Left hindlimb (tissue), 1 donor: ENCODE data around the gene ADH1B.
"Not testable (repeated sequence)": the region's sequence is repeated elsewhere in the genome, so short reads cannot be mapped to it uniquely, and the experiment has no call there.

Experiments
- DNase-seq: peaks from one replicate; pipeline ENCODE4 v3.0.0-alpha.2; 2018

The ADH1B gene

DNA sequence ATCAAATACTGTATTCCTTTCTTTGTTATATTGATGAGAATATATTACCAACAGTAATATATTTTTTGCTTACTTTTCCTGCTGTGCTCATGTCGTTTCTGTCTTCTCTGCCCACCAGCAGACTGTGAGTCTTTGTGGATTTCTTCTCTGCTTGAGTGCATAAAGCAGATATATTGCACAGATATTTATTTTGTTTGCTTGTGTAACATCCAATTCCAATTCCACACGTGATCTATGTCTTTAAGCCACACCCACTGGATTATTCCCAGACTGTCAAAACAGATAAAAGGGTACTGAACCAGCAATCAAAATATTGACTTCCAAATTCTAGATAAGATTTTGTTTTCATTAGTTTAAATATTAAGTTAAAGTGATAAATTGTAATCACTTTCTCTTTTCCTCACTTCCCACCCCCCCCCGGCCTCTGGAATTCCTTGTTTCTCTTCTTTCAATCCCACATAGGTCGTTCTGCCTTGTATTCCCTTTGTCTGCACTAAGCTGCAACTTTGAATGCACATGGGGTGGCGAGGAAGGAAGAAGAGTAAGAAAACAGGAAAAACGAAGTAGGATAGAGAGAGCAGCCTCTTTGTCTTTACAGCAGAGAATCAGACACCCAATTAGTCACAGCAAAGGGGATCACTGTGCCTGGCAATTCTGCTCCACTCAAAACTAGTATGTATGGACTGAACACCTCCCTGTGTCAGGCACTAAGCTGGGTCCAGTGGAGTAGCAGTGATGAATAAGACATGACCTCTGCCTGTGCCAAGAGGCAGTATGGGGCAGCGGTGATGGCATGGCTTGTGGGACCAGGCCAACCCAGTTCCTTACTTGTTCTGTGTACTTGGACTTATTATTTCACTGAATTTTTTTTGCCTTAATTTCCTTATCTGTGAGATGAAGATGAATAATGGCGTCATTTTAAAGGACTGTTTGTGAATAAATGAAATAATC, at the start of gene ADH1B:
TSS of gene ADH1B (minus strand) at position 161 of the 951 bp plus-strand sequence. CDS start at position 91, 70 bp downstream.
- no peak for DNase-seq

DNA sequence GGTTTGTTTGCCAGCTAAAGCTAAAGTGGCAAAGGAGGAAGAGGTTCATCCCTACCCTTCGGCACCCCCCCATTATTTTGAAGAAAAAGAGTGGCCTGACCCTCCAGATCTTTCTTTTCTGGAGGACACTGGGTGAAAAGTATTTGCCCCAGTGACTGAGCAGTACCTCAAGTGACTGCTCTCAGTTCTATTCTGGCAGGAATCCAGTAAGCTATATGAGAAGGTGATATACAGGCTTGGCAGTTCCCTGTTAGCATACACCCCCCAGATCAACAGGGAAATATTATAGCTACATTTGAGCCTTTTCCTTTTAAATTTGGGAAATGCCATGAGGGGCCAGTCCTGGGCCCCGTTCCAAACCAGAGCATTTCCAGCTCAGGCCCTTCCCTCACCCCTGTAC, 46.6 kb upstream of the ADH1B start:
- not testable (repeated sequence) for DNase-seq

DNA sequence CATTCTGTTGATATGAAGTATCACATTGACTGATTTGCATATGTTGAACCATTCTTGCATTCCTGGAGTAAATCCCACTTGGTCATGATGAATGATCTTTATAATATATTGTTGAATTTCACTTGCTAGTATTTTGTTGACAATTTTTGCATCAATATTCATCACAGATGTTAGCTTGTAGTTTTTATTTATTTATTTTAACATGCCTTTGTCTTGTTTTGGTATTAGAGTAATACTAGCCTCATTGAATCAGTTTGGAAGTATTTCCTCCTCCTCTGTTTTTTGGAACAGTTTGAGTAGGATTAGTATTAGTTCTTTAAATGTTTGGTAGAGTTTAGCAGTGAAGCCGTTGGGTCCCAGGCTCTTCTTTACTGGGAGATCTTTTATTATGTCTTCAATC, 45.3 kb upstream of the ADH1B start:
- DNase-seq = no peak

DNA sequence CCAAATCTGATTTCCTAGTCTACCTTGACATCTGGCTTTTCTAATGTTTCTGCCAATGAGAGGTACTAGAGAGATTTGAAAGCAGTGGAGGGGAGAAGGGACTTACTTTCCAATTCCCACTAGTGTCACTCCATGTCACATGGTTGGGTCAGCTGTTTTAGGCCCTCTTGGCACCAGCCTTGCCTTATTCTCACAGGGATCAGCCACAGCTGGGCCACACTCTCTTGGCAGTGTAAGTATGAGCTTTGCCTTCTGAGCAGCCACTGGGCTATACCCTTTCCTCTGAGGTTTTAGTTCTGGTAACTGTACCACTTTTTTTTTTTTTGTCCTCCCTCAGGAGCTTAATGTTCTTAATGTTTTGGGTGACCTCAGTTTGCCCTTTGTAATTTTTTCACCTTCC, 41.6 kb upstream of the ADH1B start:
- DNase-seq = no peak

DNA sequence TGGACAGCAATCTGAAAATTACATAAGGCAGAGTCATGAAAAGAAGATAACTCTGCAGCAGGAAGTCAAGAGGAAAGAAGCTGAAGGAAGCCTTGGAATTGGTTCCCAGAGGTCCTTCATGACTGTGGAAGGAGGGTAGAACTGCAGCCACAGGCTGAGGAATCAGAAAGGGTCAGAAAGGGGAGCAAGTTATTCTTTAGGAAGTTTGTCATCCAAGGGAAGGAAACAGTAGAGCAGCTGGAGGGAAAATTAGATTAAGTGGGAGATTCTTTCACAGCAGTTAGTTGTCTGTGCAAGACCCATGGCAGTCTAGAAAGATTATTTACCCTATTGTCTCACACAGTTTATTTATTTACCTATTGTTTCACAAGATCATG, 40.7 kb upstream of the ADH1B start:
- no peak for DNase-seq

DNA sequence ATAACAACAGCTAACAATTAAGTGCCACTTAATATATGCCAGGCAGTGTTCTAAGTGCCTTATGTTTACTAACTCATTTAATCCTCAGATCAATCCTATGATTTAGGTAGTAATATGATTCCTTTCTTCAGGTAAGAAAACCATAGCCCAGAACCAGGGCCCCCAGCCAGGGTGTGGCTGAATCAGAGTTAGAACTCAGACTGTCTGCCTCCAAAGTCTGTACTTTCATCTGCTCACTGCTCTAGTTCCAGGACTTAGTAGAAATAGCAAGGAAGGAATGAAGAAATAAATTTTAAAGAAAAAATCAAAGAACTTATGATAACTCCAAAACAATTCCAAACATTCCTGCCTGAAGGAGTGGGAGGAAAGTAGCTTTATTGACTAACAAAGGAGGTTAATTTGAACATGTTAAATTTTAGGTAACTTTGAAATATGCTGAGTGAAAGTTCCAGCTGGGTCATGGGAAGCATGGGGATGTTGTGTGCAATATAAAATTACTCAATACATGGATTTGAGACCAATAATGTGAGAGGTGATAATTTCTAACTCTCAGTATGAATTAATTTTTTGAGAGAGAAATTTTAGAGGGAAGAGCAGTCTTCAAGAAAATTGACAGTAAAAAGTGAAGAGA, 40.2 kb upstream of the ADH1B start:
- no peak for DNase-seq

DNA sequence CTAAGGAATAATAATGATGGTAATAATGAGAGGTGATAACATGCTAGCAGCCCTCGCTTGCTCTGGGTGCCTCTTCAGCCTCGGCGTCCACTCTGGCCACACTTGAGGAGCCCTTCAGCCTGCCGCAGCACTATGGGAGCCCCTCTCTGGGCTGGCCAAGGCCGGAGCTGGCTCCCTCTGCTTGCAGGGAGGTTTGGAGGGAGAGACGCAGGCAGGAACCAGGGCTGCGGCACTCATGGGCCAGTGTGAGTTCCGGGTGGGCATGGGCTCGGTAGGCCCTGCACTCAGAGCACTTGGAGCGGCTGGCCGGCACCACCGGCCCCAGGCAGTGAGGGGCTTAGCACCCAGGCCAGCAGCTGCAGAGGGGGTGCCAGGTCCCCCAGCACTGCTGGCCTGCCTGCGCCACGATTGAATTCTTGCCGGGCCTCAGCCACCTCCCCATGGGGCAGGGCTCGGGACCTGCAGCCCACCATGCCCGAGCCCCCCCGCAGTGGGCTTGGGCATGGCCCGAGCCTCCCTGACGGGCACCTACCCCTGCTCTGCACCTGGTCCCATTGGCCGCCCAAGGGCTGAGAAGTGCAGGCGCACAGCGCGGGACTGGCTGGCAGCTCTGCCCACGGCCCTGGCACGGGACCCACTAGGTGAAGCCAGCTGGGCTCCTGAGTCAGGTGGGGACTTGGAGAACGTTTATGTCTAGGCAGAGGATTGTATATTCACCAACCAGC, 38.4 kb upstream of the ADH1B start:
- no peak for DNase-seq

DNA sequence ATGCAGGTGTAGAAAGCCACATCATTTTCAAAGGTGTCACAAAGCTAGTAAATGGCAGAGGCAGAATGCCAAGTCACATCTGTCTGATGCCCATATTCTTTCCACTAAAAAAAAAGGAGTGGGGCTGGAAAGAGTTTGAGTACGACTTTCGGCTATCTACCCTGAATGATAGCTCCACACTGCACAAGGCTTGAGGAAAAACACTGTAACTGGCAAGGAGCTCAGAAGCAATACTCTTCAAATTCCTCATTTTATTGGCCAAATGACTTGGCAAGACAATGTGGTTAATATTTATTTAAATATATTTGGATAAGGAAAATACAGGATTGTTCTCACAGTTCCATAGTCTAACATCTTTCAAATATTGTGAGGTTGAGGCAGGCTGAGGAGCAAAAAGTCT, 36.7 kb upstream of the ADH1B start:
- DNase-seq = no peak

DNA sequence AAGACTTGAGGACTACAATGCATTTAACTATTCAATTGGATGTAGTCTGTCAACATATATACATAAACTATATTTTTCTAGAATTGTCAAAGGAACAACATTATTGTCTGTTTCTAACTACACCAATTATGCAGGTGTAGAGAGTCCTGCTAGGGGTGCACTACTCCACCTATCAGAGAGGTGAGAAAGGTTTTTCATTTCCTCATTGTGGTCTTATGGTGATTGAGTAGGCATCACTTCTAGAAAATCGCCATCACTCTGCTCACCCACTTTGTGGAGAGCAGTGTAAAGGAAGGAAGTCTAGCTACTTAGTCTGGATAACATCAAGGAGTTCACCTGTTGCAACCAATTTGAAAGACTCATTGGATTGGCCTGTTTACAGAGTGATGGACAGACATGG, 35.8 kb upstream of the ADH1B start:
- no peak for DNase-seq

DNA sequence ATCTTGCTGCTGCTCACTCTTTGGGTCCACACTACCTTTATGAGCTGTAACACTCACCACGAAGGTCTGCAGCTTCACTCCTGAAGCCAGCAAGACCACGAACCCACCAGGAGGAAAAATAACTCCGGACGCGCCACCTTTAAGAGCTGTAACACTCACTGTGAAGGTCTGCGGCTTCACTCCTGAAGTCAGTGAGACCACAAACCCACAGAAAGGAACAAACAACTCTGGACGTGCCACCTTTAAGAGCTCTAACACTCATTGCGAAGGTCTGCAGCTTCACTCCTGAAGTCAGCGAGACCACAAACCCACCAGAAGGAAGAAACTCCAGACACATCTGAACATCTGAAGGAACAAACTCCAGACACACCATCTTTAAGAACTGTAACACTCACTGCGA, 34.9 kb upstream of the ADH1B start:
- not testable (repeated sequence) for DNase-seq

DNA sequence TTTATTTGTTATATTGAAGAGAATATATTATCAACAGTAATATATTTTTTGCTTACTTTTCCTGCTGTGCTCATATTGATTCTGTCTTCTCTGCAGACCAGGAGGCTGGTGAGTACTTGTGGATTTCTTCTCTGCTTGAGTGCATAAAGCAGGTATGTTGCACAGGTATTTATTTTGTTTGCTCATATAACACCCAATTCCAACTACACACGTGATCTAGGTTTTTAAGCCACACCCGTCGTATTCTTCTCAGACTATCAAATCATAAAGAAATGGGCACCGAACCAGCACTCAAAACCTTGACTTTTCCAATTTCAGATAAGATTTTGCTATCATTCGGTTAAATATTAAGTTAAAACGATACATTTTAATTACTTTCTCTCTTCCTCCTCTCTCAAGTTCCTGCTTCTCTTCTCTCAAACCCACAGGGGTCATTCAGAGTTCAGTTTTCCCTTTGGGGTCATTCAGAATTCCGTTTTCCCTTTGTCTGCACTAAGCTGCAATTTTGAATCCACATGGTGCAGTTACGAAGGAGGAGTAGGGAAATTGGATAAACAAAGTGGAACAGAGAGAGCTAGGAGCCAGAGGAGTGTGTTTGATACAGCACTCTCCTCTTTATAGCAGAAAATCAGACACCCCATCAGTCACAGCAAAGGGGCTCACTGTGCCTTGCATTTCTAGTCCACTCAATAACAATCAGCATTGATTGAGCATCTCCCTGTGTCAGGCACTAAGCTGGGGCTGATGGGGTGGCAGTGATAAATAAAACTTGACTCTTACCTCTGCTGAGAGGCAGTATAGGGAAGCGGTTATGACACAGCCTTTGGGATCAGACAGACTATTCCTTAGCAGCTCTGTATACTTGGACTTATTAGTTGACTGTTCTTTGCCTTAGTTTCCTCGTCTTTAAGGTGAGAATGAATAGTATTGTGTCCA, 31.7 kb upstream of the ADH1B start, which contains the start of gene ADH1C:
TSS of gene ADH1C (minus strand) at position 145 of the 936 bp plus-strand sequence. CDS start at position 74, 71 bp downstream.
- no peak for DNase-seq

DNA sequence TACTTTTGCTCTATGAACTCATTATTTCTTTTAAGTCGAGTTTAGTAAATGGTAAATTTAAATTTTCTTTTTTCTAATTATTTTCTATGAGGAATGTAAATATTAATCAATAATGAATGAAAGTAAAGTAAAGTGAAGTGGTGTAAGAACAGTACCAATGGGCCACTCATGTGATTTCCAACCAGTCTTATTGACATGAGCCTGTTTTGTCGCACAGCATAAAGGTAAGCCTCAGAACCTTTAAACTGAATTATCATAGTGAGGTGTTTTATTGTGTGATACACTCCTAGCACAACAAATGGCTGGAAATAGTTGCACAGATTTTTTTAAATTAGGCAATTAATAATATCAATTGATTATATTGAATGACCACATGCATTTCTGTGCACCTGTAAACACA, 30.3 kb upstream of the ADH1B start:
- no peak for DNase-seq

DNA sequence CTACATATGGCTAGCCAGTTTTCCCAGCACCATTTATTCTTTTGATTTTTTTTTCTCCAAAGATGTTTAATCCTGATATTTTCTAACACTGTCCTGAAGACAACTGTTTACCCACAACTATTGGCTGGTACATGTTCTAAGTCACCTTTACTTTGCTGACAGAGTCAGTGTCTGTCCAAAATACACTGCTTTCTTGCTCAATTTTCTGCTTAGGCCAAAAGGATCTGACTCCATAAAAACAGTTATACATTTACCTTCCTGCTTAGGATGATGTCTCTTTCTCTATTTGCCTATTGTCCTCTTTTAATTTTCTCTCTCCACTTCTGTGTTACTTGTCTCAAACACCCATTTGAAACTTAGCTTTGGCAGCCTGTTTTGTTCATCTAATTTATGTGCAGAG, 28.1 kb upstream of the ADH1B start:
- DNase-seq = no peak

DNA sequence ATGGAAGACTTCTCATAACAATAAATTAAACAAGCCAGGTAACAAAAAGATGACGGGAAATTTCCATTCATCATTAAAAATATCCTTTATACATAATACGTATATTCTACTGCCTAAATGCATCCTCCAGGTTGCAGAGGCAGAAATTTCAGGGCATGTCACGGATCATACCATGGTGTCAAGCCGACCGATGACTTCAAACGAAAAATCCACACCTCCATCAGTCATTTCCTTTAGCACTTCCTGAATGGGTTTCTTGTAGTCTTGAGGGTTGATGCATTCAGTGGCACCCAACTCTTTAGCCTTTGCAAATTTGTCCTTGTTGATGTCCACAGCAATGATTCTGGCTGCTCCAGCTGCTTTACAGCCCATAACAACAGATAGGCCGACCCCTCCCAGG, 21.4 kb upstream of the ADH1B start:
- DNase-seq = not testable (repeated sequence)

DNA sequence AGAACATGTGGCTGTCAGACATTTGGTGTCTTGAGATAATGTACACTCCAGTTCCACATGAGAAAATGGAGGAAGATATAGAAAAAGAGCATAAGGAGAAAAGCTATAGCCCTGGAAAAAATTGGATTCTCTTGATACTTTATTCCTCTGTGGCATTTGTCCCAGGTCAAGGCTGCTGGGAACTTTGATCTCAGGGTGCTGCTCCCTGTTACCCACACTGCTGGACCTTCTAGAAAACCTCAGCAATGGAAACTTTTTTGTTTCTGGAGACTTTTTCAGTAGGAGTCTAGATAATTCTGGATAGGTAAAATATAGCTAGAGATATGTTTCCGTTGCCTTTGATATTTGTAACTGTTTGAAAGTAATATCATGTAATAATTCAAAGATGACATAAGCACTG, 20.2 kb upstream of the ADH1B start:
- no peak for DNase-seq

DNA sequence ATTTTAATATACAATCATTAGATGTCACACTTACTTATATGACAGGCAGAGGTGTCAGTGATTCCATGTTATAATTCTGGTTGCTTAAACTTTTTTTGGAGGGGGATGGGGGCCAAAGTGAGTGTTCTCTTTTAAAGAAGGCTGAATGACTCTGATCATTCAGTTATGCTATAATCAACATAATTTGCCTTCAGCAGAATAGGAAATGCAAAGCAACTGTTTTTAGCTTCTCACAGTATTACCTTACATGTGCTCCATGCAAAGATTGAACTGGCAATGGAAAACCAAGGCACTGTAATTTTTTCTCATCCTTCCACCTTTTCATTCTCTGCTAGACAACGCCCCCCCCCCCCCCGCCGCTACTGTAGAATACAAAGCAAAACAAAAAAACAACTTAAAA, 18.0 kb upstream of the ADH1B start:
- DNase-seq = no peak

DNA sequence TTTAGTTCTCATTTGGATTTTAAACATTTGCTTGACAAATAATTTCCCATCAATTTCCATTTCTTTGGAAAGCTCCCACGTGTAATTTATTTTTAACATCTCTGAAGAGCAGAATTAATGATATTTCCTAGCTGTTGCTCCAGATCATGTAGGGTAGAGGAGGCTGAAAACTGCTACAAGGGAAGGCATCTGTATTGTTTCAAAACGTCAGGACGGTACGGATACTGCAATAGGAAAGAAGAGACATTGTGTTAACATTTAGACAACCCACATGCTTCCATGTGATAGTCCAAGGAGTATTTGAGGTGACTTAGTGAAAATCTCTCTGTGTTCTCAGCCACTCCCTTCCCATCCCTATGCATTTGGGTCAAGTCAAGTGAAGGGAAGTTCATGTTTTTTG, 15.4 kb upstream of the ADH1B start:
- DNase-seq = no peak

DNA sequence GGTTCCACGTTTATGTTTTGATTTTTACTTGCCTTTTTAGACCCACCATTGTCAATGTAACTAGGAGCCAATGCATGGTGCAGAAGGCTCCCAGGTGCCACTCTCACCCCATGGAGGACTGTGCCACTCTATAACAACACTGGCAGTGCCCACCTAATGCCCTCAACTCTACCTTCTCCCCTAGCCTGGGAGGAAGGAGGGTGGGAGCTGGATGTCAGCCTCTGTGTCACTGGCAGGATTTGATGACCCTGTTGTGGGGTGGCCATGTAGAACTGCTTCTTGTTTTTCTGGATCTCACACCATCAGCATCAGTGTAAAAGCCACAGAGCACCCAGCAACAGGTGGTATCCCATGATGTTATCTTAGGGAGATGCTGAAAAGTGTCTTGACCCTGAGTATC, 13.7 kb upstream of the ADH1B start:
- DNase-seq = no peak

DNA sequence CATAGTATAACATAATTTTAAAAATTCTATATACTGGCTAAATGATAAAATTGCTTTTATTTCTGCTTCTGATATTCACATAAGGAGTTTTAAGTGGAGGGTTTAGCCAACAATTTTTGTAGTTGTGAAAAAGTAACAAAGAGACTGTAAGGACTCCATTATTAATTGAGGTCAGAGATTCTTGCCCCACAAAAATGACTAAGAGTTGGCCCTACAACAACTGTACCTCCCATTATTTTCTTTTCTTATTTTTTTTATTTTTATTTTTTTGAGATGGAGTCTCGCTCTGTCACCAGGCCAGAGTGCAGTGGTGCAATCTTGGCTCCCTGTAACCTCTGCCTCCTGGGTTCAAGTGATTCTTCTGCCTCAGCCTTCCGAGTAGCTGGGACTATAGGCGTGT, 9.4 kb upstream of the ADH1B start:
- no peak for DNase-seq

DNA sequence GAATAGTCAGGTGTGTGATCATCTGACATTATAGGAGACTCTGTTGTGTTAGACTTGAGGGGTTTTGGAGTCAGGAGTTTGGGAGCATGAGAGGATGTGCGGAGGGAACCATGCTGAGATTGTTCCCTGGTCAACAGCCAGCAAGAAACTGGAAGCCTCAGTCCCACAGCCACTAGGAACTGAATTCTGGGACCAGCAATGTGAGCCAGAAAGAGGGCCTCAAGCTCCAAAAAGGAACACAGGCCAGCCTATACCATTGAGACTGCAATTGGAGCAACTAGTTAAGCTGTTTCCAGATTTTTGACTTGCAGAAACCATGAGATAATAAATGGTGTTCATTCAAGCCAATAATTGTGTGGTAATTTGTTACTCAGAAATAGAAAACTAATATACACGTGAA, 8.7 kb upstream of the ADH1B start:
- no peak for DNase-seq

DNA sequence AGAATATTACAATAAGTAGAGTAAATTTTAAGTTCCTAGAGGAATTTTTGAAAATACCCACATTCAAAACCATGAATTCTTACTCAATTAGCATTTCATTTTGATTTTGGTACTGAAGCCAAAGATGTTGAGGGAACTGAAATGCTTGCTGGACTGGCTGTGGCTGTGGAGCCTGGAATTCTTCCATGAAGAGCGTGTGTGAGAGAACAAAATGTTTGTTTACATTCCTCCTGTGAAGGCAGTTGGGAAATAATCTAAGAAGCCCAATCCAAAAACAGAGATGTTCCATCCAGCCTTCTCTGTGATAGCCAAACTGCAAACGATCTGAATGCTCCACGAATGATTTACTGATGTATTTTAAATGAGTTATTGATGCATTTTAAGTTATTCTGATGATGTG, 3.8 kb upstream of the ADH1B start:
- DNase-seq = peak; percentile 41

DNA sequence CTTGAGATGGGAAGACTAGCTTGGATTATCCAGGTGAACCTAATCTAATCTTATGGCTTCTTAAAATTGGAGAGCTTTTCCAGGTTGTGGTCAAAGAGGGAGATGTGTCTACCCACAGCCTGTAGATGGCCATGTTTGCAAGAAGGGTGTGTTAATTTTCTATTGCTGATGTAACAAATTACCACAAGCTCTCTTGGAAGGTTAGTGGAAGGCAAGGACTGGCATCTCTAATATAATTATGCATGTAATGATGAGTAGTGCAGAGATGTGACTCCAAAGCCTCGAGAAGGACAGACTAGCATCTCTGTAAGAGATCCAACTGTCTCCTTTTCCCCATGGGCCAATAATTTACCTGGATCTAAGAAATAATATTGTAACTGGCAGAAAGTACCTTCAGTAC, 3.2 kb upstream of the ADH1B start:
- no peak for DNase-seq

DNA sequence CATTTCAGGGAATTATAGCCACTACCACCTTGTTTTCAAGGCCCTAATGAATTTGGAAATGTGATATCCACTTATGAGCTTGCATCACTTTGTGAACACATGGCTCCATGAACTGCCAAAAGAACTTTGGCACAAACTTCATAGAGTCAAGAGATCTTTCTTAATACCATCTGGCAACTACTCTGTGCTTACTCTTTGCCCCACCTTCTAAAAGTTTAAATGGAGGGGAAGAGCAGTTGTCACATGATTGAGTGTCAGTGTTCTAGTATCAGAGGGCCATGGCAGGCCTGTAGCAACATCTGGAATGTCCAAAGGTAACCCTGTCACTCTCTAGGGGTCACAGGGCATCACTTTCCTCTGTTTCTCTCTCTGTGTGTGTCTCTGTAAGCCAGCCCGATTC, 2.6 kb upstream of the ADH1B start:
- no peak for DNase-seq
